GM15510 (cell line): ENCODE measurements around the gene CCDC57.

Source experiments
- POLR2A ChIP-seq: IDR thresholded peaks from 3 replicates; pipeline ENCODE4 v1.6.1; 2011; ENCODE audit warnings: borderline replicate concordance; ENCODE audit not compliant: insufficient read length; ENCODE audit errors: extremely low read depth

The CCDC57 gene

GRCh38 chr17:82186221-82186620 lies 26.4 kb downstream of the CCDC57 start:
- no peak for TF ChIP-seq POLR2A

GRCh38 chr17:82184761-82185160 lies 27.9 kb downstream of the CCDC57 start:
- TF ChIP-seq POLR2A = no peak

GRCh38 chr17:82180776-82181528 lies 31.7 kb downstream of the CCDC57 start:
- TF ChIP-seq POLR2A = no peak

GRCh38 chr17:82179946-82180475 lies 32.6 kb downstream of the CCDC57 start:
- TF ChIP-seq POLR2A = no peak

GRCh38 chr17:82179412-82179811 lies 33.2 kb downstream of the CCDC57 start:
- TF ChIP-seq POLR2A = no peak

- no peak for TF ChIP-seq POLR2A
Measured at GRCh38 chr17:82178499-82179261, 34.0 kb downstream of the CCDC57 start.

GRCh38 chr17:82177761-82178498 lies 34.7 kb downstream of the CCDC57 start:
- no peak for TF ChIP-seq POLR2A

GRCh38 chr17:82177276-82177675 lies 35.4 kb downstream of the CCDC57 start:
- no peak for TF ChIP-seq POLR2A

- no peak for TF ChIP-seq POLR2A
Measured at GRCh38 chr17:82175951-82176350, 36.7 kb downstream of the CCDC57 start.

- no peak for TF ChIP-seq POLR2A
Measured at GRCh38 chr17:82175201-82175600, 37.4 kb downstream of the CCDC57 start.

GRCh38 chr17:82173351-82174041 lies 39.1 kb downstream of the CCDC57 start:
- TF ChIP-seq POLR2A = no peak

GRCh38 chr17:82172486-82173160 lies 40.0 kb downstream of the CCDC57 start:
- TF ChIP-seq POLR2A = no peak

GRCh38 chr17:82171750-82172375 lies 40.8 kb downstream of the CCDC57 start:
- no peak for TF ChIP-seq POLR2A
